NCI-H1105 (cell line): ENCODE measurements around the gene MRPL23.

ENCODE experiments used
- DNase-seq: peaks from one replicate; lab custom pipeline; 2025; lab: John Stamatoyannopoulos, UW

Gene MRPL23

GRCh38 chr11:1953489-1954266 lies 6.5 kb downstream of the MRPL23 start:
- DNase-seq, result no peak

- no peak for DNase-seq
Measured at GRCh38 chr11:1958367-1958766, 11.2 kb downstream of the MRPL23 start.

- DNase-seq, result no peak
Measured at GRCh38 chr11:1959786-1960185, 12.7 kb downstream of the MRPL23 start.

GRCh38 chr11:1963864-1964263 lies 16.7 kb downstream of the MRPL23 start:
- DNase-seq, result no peak

GRCh38 chr11:1964348-1964747 lies 17.2 kb downstream of the MRPL23 start:
- no peak for DNase-seq

GRCh38 chr11:1964955-1965354 lies 17.8 kb downstream of the MRPL23 start:
- no peak for DNase-seq

- no peak for DNase-seq
Measured at GRCh38 chr11:1966531-1966930, 19.4 kb downstream of the MRPL23 start.

GRCh38 chr11:1967641-1968225 lies 20.6 kb downstream of the MRPL23 start:
- no peak for DNase-seq

GRCh38 chr11:1968454-1969002 lies 21.4 kb downstream of the MRPL23 start:
- no peak for DNase-seq

- no peak for DNase-seq
Measured at GRCh38 chr11:1969035-1969434, 21.9 kb downstream of the MRPL23 start.

GRCh38 chr11:1969776-1970175 lies 22.6 kb downstream of the MRPL23 start:
- DNase-seq, result no peak

- no peak for DNase-seq
Measured at GRCh38 chr11:1970956-1971355, 23.8 kb downstream of the MRPL23 start.

- no peak for DNase-seq
Measured at GRCh38 chr11:1975185-1975584, 28.1 kb downstream of the MRPL23 start.

GRCh38 chr11:1978720-1979473 lies 31.8 kb downstream of the MRPL23 start:
- DNase-seq, result no peak

- no peak for DNase-seq
Measured at GRCh38 chr11:1979607-1980006, 32.5 kb downstream of the MRPL23 start.

- no peak for DNase-seq
Measured at GRCh38 chr11:1982873-1983600, 35.9 kb downstream of the MRPL23 start.

GRCh38 chr11:1983601-1983961 lies 36.4 kb downstream of the MRPL23 start:
- no peak for DNase-seq

- no peak for DNase-seq
Measured at GRCh38 chr11:1987024-1987423, 39.9 kb downstream of the MRPL23 start.

- DNase-seq, result no peak
Measured at GRCh38 chr11:1988174-1988573, 41.0 kb downstream of the MRPL23 start.

- DNase-seq, result no peak
Measured at GRCh38 chr11:1988667-1989317, 41.7 kb downstream of the MRPL23 start.

- no peak for DNase-seq
Measured at GRCh38 chr11:1989953-1990352, 42.8 kb downstream of the MRPL23 start.
